Head of caudate nucleus (tissue), 42 donors: ENCODE results near the gene STOX1.
"Not testable (repeated sequence)": the region's sequence is repeated elsewhere in the genome, so short reads cannot be mapped to it uniquely, and the experiment has no call there.

Source experiments
- DNase-seq, 42 donors: peaks; one replicate each; pipeline versions ENCODE4 v3.0.0 to v3.0.0-alpha.2; 2020 to 2021; ENCODE audit warnings: mixed read lengths in 7 of 42
- intact Hi-C: fragments of 100-400 bp; cut with DNase I; formaldehyde crosslinking; loops from one replicate; pipeline ENCODE4 v1.15.0; 2022

Gene STOX1

GRCh38 chr10:68932860-68933259, 105.5 kb downstream of the STOX1 start:
- DNase-seq, intact Hi-C loops: not testable (repeated sequence)

DNA sequence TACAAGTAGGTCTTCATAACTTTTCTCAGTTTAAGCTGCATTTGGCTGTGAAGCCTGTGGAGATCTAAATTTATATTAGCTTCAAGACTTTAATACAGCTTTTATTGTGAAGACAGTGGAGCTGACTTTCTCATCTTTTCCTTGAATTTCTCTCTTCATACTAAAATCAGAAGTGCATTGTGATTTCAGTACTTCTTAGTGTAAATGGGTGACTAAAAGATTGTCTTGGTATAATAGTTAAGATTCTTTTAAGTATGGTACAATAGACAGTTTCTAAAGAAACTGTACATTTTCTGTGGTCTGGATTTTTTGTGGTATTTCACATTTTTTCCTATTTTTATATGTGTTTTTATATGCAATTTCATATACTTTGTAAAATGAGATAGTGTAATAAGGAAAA, 107.7 kb downstream of the STOX1 start:
- DNase-seq, result no peak
- intact Hi-C loops, result no loop called here

- intact Hi-C loops, result no loop called here
- no peak for DNase-seq
Measured at GRCh38 chr10:68938117-68938516, 110.8 kb downstream of the STOX1 start.

GRCh38 chr10:68938884-68939283, 111.6 kb downstream of the STOX1 start:
- intact Hi-C loops, result no loop called here
- DNase-seq, result no peak

GRCh38 chr10:68940917-68941316, 113.6 kb downstream of the STOX1 start:
- intact Hi-C loops, DNase-seq: not testable (repeated sequence)
